GM12873 (cell line): ENCODE data around the gene FMOD.

Experiments
- CTCF ChIP-seq: IDR thresholded peaks from 2 replicates; pipeline ENCODE4 v1.5.1; 2012; ENCODE audit warnings: low read depth, mild to moderate bottlenecking, moderate library complexity, low read length, control low read depth; ENCODE audit not compliant: insufficient read depth; ENCODE audit errors: missing control alignments

The FMOD gene

GRCh38 chr1:203317429-203318228 is 33.3 kb downstream of the FMOD start:
- no peak for TF ChIP-seq CTCF

DNA sequence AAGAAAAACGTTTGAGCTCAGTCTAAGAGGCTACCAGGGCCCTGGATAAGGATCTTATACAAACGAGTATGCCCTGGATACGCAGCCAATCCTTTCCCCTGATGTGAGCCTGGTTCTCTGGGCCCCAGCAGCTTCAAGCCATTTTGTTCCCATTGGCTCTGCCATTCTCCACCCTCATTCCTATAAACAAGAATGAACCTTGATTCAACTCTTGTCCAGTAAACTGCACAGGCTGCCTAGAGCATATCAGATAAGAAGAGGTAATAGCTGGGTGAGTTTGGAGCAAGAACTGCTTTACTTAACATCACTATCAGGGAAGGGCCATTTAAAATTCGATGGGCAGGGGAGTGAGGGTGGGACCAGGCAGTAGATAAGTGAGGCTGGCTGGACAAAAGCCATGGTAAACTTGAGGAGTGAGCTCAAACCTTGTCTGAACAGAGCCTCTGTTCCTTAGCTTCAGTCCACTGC is 34.3 kb downstream of the FMOD start:
- TF ChIP-seq CTCF, result no peak

GRCh38 chr1:203311368-203312301 is 39.3 kb downstream of the FMOD start:
- no peak for TF ChIP-seq CTCF

DNA sequence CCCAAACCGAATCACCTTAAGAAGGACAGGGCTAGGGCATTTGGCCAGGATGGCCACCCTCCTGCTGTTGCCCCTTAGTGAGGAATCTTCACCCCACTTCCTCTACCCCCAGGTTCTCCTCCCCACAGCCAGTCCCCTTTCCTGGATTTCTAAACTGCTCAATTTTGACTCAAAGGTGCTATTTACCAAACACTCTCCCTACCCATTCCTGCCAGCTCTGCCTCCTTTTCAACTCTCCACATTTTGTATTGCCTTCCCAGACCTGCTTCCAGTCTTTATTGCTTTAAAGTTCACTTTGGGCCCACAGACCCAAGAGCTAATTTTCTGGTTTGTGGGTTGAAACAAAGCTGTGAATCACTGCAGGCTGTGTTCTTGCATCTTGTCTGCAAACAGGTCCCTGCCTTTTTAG is 42.0 kb downstream of the FMOD start:
- no peak for TF ChIP-seq CTCF

DNA sequence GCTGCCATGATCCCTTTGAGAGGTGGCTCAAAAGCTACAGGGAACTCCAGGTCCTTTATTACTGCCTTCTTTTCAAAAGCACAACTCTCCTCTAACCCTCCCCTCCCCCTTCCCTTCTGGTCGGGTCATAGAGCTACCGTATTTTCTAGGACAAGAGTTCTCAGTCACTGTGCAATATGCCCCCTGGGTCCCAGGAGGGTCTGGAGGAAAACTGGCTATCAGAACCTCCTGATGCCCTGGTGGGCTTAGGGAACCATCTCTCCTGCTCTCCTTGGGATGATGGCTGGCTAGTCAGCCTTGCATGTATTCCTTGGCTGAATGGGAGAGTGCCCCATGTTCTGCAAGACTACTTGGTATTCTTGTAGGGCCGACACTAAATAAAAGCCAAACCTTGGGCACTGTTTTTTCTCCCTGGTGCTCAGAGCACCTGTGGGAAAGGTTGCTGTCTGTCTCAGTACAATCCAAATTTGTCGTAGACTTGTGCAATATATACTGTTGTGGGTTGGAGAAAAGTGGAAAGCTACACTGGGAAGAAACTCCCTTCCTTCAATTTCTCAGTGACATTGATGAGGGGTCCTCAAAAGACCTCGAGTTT is 42.5 kb downstream of the FMOD start:
- no peak for TF ChIP-seq CTCF

DNA sequence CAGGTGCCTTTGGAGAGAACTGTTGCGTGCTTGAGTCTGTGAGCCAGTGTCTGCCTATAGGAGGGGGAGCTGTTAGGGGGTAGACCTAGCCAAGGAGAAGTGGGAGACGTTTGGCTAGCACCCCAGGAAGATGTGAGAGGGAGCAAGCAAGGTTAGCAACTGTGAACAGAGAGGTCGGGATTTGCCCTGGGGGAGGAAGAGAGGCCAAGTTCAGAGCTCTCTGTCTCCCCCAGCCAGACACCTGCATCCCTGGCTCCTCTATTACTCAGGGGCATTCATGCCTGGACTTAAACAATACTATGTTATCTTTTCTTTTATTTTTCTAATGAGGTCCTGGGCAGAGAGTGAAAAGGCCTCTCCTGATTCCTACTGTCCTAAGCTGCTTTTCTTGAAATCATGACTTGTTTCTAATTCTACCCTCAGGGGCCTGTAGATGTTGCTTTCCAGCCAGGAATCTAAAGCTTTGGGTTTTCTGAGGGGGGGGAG is 43.2 kb downstream of the FMOD start:
- no peak for TF ChIP-seq CTCF

GRCh38 chr1:203306965-203307541 is 43.9 kb downstream of the FMOD start:
- TF ChIP-seq CTCF, result no peak
